ENCODE results near the gene FLNB. TPM values are rescaled to one million over a fixed set of nuclear protein-coding genes. Genes with fewer than 3 reads are reported as not detected.

The FLNB gene
- total and polyA plus RNA-seq, 2 of the 4 experiments (the other 2 are of a cell fraction): 78.0 to 136 TPM

DNA sequence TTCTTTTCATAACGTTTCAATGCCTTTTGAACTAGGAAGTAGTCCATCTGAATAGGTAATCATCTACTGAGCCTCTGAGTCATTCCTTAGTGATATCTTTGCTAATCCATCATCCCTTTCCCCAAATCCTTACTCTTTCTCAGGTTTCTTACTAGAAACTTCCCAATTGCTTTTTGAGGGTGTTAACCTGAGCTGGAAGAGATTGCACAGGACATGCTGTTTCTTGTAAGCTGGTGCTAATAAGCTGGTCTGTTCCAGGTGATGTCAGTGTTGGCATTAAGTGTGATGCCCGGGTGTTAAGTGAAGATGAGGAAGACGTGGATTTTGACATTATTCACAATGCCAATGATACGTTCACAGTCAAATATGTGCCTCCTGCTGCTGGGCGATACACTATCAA is 101.5 kb downstream of the FLNB start:
- H2BK120ac ChIP-seq (ENCODE audit: low read depth, low read length): no peak overlapping the region
- no peaks in the 10 kb centered on the region for H3K9me3 ChIP-seq (ENCODE audit: control insufficient read depth, insufficient read depth, low read length)
- H2BK20ac ChIP-seq (ENCODE audit: low read depth, low read length): no peak overlapping the region
- in situ Hi-C loops (cut with MboI; ENCODE audit: low sequenced_read_pairs) (no loop called here), dilution Hi-C loops (cut with HindIII; ENCODE audit: low sequenced_read_pairs, unreplicated experiment) (no loop called here), intact Hi-C loops (cut with micrococcal nuclease) (loop anchor here (10.0 kb wide), 1 partner anchor 245 kb away; no protein-coding TSS in a partner anchor)
- H4K91ac ChIP-seq (ENCODE audit: insufficient read depth, low read depth, low read length): no peak overlapping the region
- POLR2A ChIA-PET (ENCODE audit: unreplicated experiment): no interaction called here
- H3K4me3 ChIP-seq (ENCODE audit: insufficient read depth, low read depth, low read length): no peak overlapping the region
- no peak overlapping the region for H2AK9ac ChIP-seq (replicated peaks; ENCODE audit: low read depth, low read length, poor library complexity)
- TF ChIP-seq CHD1 (IDR thresholded peaks at IDR 0.05; ENCODE audit: low read depth, low read length): no peak
- no peak for TF ChIP-seq RFX5 (IDR thresholded peaks at IDR 0.05; ENCODE audit: low read depth, low read length)
- TF ChIP-seq POLR2A (IDR thresholded peaks at IDR 0.05; ENCODE audit: low read depth, low read length): no peak
- TF ChIP-seq RAD21 (IDR thresholded peaks at IDR 0.05; ENCODE audit: low read length): no peak
- no peak for TF ChIP-seq CEBPB (IDR thresholded peaks at IDR 0.05; ENCODE audit: low read depth, low read length)
- TF ChIP-seq MAZ (IDR thresholded peaks at IDR 0.05; ENCODE audit: borderline replicate concordance, low read depth, low read length): no peak
- TF ChIP-seq, protein P1, sequence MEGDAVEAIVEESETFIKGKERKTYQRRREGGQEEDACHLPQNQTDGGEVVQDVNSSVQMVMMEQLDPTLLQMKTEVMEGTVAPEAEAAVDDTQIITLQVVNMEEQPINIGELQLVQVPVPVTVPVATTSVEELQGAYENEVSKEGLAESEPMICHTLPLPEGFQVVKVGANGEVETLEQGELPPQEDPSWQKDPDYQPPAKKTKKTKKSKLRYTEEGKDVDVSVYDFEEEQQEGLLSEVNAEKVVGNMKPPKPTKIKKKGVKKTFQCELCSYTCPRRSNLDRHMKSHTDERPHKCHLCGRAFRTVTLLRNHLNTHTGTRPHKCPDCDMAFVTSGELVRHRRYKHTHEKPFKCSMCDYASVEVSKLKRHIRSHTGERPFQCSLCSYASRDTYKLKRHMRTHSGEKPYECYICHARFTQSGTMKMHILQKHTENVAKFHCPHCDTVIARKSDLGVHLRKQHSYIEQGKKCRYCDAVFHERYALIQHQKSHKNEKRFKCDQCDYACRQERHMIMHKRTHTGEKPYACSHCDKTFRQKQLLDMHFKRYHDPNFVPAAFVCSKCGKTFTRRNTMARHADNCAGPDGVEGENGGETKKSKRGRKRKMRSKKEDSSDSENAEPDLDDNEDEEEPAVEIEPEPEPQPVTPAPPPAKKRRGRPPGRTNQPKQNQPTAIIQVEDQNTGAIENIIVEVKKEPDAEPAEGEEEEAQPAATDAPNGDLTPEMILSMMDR (conservative IDR thresholded peaks at IDR 0.05; ENCODE audit: low read depth, low read length): no peak
- no peak for TF ChIP-seq BHLHE40 (IDR thresholded peaks at IDR 0.05; ENCODE audit: low read depth, low read length)
- TF ChIP-seq NFE2L2 (IDR thresholded peaks at IDR 0.05; ENCODE audit: low read depth, low read length): no peak
- TF ChIP-seq, protein P2, sequence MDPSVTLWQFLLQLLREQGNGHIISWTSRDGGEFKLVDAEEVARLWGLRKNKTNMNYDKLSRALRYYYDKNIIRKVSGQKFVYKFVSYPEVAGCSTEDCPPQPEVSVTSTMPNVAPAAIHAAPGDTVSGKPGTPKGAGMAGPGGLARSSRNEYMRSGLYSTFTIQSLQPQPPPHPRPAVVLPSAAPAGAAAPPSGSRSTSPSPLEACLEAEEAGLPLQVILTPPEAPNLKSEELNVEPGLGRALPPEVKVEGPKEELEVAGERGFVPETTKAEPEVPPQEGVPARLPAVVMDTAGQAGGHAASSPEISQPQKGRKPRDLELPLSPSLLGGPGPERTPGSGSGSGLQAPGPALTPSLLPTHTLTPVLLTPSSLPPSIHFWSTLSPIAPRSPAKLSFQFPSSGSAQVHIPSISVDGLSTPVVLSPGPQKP (IDR thresholded peaks at IDR 0.05; ENCODE audit: borderline replicate concordance, low read depth, low read length): no peak
- TF ChIP-seq, protein P3, sequence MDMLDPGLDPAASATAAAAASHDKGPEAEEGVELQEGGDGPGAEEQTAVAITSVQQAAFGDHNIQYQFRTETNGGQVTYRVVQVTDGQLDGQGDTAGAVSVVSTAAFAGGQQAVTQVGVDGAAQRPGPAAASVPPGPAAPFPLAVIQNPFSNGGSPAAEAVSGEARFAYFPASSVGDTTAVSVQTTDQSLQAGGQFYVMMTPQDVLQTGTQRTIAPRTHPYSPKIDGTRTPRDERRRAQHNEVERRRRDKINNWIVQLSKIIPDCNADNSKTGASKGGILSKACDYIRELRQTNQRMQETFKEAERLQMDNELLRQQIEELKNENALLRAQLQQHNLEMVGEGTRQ (IDR thresholded peaks at IDR 0.05; ENCODE audit: low read depth, low read length): no peak
- TF ChIP-seq RCOR1 (IDR thresholded peaks at IDR 0.05; ENCODE audit: insufficient replicate concordance, low read length): no peak
- no peak overlapping the region for H2AFZ ChIP-seq (replicated peaks; ENCODE audit: low read length, poor library complexity)
- no peaks in the 10 kb centered on the region for H3K27me3 ChIP-seq (ENCODE audit: control insufficient read depth, insufficient read depth, low read length)
- H3K18ac ChIP-seq (ENCODE audit: low read depth, low read length): no peak overlapping the region
- H3K36me3 ChIP-seq (ENCODE audit: control insufficient read depth, insufficient read depth, low read length): peaks cover 66% of the 10 kb centered on the region
- no TSS peak for BruUV-seq (replicated peaks)
- H3K14ac ChIP-seq (replicated peaks; ENCODE audit: low read depth, low read length): no peak overlapping the region
- H3K27ac ChIP-seq (ENCODE audit: insufficient read depth, low read length): no peak overlapping the region
- 100% methylated on average over 3 of the region's 5 CpGs; no CpG with 5 or more reads in 1 of the 2 experiments for WGBS, 2 experiments (ENCODE audit: extremely low coverage in 2 of 2, insufficient read length in 1 of 2)
- H3K56ac ChIP-seq (ENCODE audit: extremely low read depth, insufficient read depth, low read length): no peak overlapping the region
- H2AK5ac ChIP-seq (ENCODE audit: low read depth, low read length): no peak overlapping the region
- ATAC-seq (ENCODE audit: low read depth) (no peak), DNase-seq (no peak)
- H2BK5ac ChIP-seq (ENCODE audit: low read depth, low read length, poor library complexity, severe bottlenecking): no peak overlapping the region
- no peaks in the 10 kb centered on the region for H3K4me1 ChIP-seq (ENCODE audit: control insufficient read depth, insufficient read depth, low read length)
- peaks cover 12% of the 10 kb centered on the region for H3K9me1 ChIP-seq (ENCODE audit: insufficient read depth, low read length)
- CTCF ChIA-PET: no interaction called here
- H4K8ac ChIP-seq (ENCODE audit: low read depth in 2 of 2, low read length in 2 of 2): no peak overlapping the region
- H4K5ac ChIP-seq (ENCODE audit: low read depth, low read length): no peak overlapping the region
- peaks cover 25 to 47% of the 10 kb centered on the region in 2 experiments for H3K79me1 ChIP-seq (ENCODE audit: low read depth in 1 of 2, low read length in 2 of 2)
- no peak overlapping the region for H3K4me2 ChIP-seq (ENCODE audit: low read depth, low read length)
- H3K9ac ChIP-seq (ENCODE audit: low read depth, low read length): no peak overlapping the region
- H2BK15ac ChIP-seq (ENCODE audit: low read depth, low read length): no peak overlapping the region
- no peak overlapping the region for H3K4ac ChIP-seq (ENCODE audit: low read depth, low read length)
- no peak overlapping the region for H3K23ac ChIP-seq (ENCODE audit: low read depth, low read length)
- peaks cover under 1% of the 10 kb centered on the region; the same call in 1 of the 2 replicates for H4K20me1 ChIP-seq (ENCODE audit: insufficient read depth, low read length)
